GM23248 (cell line): Measurements from ENCODE around the gene FFAR2. TPM values are rescaled to one million over a fixed set of nuclear protein-coding genes. Genes with fewer than 3 reads are reported as not detected.
A peak's percentile ranks its signal among the peaks of the same experiment; 100 is the strongest.

Source experiments
- DNase-seq: peaks from one replicate; pipeline ENCODE4 v3.0.0-alpha.2; 2015
- H2AFZ ChIP-seq: fragments of 200-600 bp; sonication (generic); 2 replicates; pipeline ENCODE4 v1.6.1; 2016; ENCODE audit warnings: antibody characterized with exemption
- H3F3A ChIP-seq: fragments of 200-600 bp; sonication (generic); 2 replicates; pipeline ENCODE4 v1.6.1; 2016; ENCODE audit warnings: mild to moderate bottlenecking, antibody characterized with exemption, mixed run types; ENCODE audit not compliant: insufficient read depth
- H3K27ac ChIP-seq: fragments of 200-600 bp; sonication (generic); 2 replicates; pipeline ENCODE4 v1.5.1; 2016; ENCODE audit warnings: mild to moderate bottlenecking
- H3K27me3 ChIP-seq: fragments of 200-600 bp; sonication (generic); replicated peaks from 2 replicates; pipeline ENCODE4 v1.6.1; 2016; ENCODE audit warnings: mild to moderate bottlenecking; ENCODE audit not compliant: insufficient read depth
- H3K36me3 ChIP-seq: fragments of 200-600 bp; sonication (generic); 2 replicates; pipeline ENCODE4 v1.6.1; 2016; ENCODE audit warnings: low read depth, mild to moderate bottlenecking
- H3K4me1 ChIP-seq: fragments of 200-600 bp; sonication (generic); 2 replicates; pipeline ENCODE4 v1.6.1; 2016; ENCODE audit warnings: mild to moderate bottlenecking; ENCODE audit not compliant: insufficient read depth
- H3K4me2 ChIP-seq: fragments of 200-600 bp; sonication (generic); one replicate; pipeline ENCODE4 v1.6.1; 2016; ENCODE audit warnings: mild to moderate bottlenecking; ENCODE audit not compliant: unreplicated experiment
- H3K4me3 ChIP-seq: fragments of 200-600 bp; sonication (generic); 2 replicates; pipeline ENCODE4 v1.5.1; 2016; ENCODE audit warnings: mild to moderate bottlenecking
- H3K79me2 ChIP-seq: fragments of 200-600 bp; sonication (generic); 2 replicates; pipeline ENCODE4 v1.6.1; 2016; ENCODE audit warnings: mild to moderate bottlenecking; ENCODE audit not compliant: insufficient read depth
- H3K9ac ChIP-seq: fragments of 200-600 bp; sonication (generic); 2 replicates; pipeline ENCODE4 v1.6.1; 2016; ENCODE audit warnings: mild to moderate bottlenecking
- H3K9me2 ChIP-seq: fragments of 200-600 bp; sonication (generic); 2 replicates; pipeline ENCODE4 v1.6.1; 2016; ENCODE audit warnings: mixed run types, mild to moderate bottlenecking, moderate library complexity; ENCODE audit not compliant: insufficient read depth
- H3K9me3 ChIP-seq: fragments of 200-600 bp; sonication (generic); one replicate; pipeline ENCODE4 v1.6.1; 2017; ENCODE audit warnings: low read depth
- H4K20me1 ChIP-seq: fragments of 200-600 bp; sonication (generic); 2 replicates; pipeline ENCODE4 v1.6.0; 2016; ENCODE audit not compliant: insufficient read depth
- EZH2 ChIP-seq: fragments of 200-600 bp; sonication (generic); IDR thresholded peaks from 2 replicates; pipeline ENCODE4 v1.6.1; 2018; ENCODE audit warnings: antibody characterized with exemption, mild to moderate bottlenecking; ENCODE audit not compliant: insufficient read depth, poor library complexity, severe bottlenecking
- EZH2phosphoT487 ChIP-seq: fragments of 200-600 bp; sonication (generic); IDR thresholded peaks from 2 replicates; pipeline ENCODE4 v1.6.1; 2018; ENCODE audit warnings: antibody characterized with exemption, moderate library complexity, mild to moderate bottlenecking, low read depth; ENCODE audit not compliant: insufficient read depth
- WGBS, 2 experiments: methylation state at CpG; one replicate each; pipeline ENCODE4 v1.1.6; 2015 to 2017; ENCODE audit warnings: low lambda C conversion rate in 2 of 2, low coverage in 1 of 2; ENCODE audit errors: missing lambda C conversion rate in 2 of 2; 5-methylcytosine and 5-hydroxymethylcytosine counted together
- in situ Hi-C: fragments of 300-500 bp; cut with MboI; formaldehyde crosslinking; loops from 2 replicates; pipeline ENCODE4 v1.15.0; 2020
- polyA plus RNA-seq: library from polyadenylated mRNA; unstranded; fragments of >200 nt; fragmentation: Nextera tagmentation; extraction: Ambion mirVana; gene quantifications from 2 replicates; pipeline ENCODE4 v1.2.1, GENCODE V29; 2016
- total RNA-seq: library from RNA; depleted of rRNA; stranded (reverse); fragments of >200 nt; shearing (Covaris generic); gene quantifications from 2 replicates; pipeline ENCODE4 v1.2.3, GENCODE V29; 2014

Gene FFAR2
- total and polyA plus RNA-seq, 2 experiments from 2014 or later = not detected

- no peaks in the 10 kb centered on the region for H3F3A ChIP-seq
- H3K4me1 ChIP-seq = no peaks in the 10 kb centered on the region
- H3K27ac ChIP-seq = no peak overlapping the region
- H3K79me2 ChIP-seq = no peaks in the 10 kb centered on the region
- in situ Hi-C loops = loop anchor here (10.0 kb wide), 1 partner anchor 137 kb away; the partner anchor contains the start of gene FFAR3
- H3K9me3 ChIP-seq = no peaks in the 10 kb centered on the region
- H3K36me3 ChIP-seq = no peaks in the 10 kb centered on the region
- WGBS, 2 experiments = 59 to 60% methylated on average over 9 of the region's 9 CpGs
- TF ChIP-seq EZH2 = no peak
- no peak for TF ChIP-seq EZH2phosphoT487
- H2AFZ ChIP-seq = no peak overlapping the region
- DNase-seq = no peak
- no peak overlapping the region for H3K4me3 ChIP-seq
- no peaks in the 10 kb centered on the region for H4K20me1 ChIP-seq
- H3K9ac ChIP-seq = no peak overlapping the region
- no peaks in the 10 kb centered on the region for H3K9me2 ChIP-seq
- H3K4me2 ChIP-seq = no peak overlapping the region
- H3K27me3 ChIP-seq = peaks cover 35% of the 10 kb centered on the region
These were observed 43.8 kb downstream of the FFAR2 start for GRCh38 chr19:35491836-35492360.

- TF ChIP-seq EZH2 (no peak), EZH2phosphoT487 (no peak)
- H3K79me2 ChIP-seq = no peaks in the 10 kb centered on the region
- no peak overlapping the region for H3K9ac ChIP-seq
- no peaks in the 10 kb centered on the region for H3K36me3 ChIP-seq
- no peaks in the 10 kb centered on the region for H3F3A ChIP-seq
- H3K4me3 ChIP-seq = no peak overlapping the region
- peaks cover 31% of the 10 kb centered on the region for H3K27me3 ChIP-seq
- H3K4me2 ChIP-seq = no peak overlapping the region
- 70 to 81% methylated on average over 8 to 9 of the region's 9 CpGs for WGBS, 2 experiments
- no peak for DNase-seq
- H3K27ac ChIP-seq = no peak overlapping the region
- H3K9me2 ChIP-seq = no peaks in the 10 kb centered on the region
- no peaks in the 10 kb centered on the region for H4K20me1 ChIP-seq
- H3K4me1 ChIP-seq = no peaks in the 10 kb centered on the region
- no peaks in the 10 kb centered on the region for H3K9me3 ChIP-seq
- in situ Hi-C loops = loop anchor here (10.0 kb wide), 1 partner anchor 139 kb away; the partner anchor contains the start of gene FFAR3
- H2AFZ ChIP-seq = no peak overlapping the region
These were observed 45.9 kb downstream of the FFAR2 start for GRCh38 chr19:35493971-35494370.

- no peak overlapping the region for H3K4me3 ChIP-seq
- TF ChIP-seq EZH2phosphoT487 = no peak
- TF ChIP-seq EZH2 = no peak
- H4K20me1 ChIP-seq = no peaks in the 10 kb centered on the region
- H3K36me3 ChIP-seq = no peaks in the 10 kb centered on the region
- no peak overlapping the region for H3K4me2 ChIP-seq
- no peaks in the 10 kb centered on the region for H3K4me1 ChIP-seq
- no peaks in the 10 kb centered on the region for H3K9me3 ChIP-seq
- no peaks in the 10 kb centered on the region for H3K9me2 ChIP-seq
- H3K27ac ChIP-seq = no peak overlapping the region
- in situ Hi-C loops = loop anchor here (10.0 kb wide), 1 partner anchor 141 kb away; the partner anchor contains the start of gene FFAR3
- DNase-seq = peak; percentile 87
- H3K79me2 ChIP-seq = no peaks in the 10 kb centered on the region
- H3K27me3 ChIP-seq = peaks cover 31% of the 10 kb centered on the region; the same call in 1 of the 2 replicates
- H3K9ac ChIP-seq = no peak overlapping the region
- H3F3A ChIP-seq = no peaks in the 10 kb centered on the region
- WGBS, 2 experiments = 16% methylated on average over 30 of the region's 30 CpGs
- peak overlapping the region; percentile 39; the same call in 1 of the 2 replicates for H2AFZ ChIP-seq
These were observed 47.3 kb downstream of the FFAR2 start for GRCh38 chr19:35495107-35496064.

GRCh38 chr19:35497406-35497805, 49.3 kb downstream of the FFAR2 start:
- Histone ChIP-seq H3K4me2 (no peak overlapping the region), H2AFZ (no peak overlapping the region), H3K36me3 (no peaks in the 10 kb centered on the region), H3K4me1 (0 out of 2 replicates have a peak, but pooled peaks cover 5% of the 10 kb centered on the region), H3K9ac (no peak overlapping the region), H3K9me2 (no peaks in the 10 kb centered on the region), H3F3A (no peaks in the 10 kb centered on the region), H3K27ac (no peak overlapping the region), H3K79me2 (no peaks in the 10 kb centered on the region), H4K20me1 (no peaks in the 10 kb centered on the region), H3K9me3 (no peaks in the 10 kb centered on the region), H3K27me3 (peaks cover 17% of the 10 kb centered on the region; the same call in 1 of the 2 replicates), H3K4me3 (no peak overlapping the region)
- DNase-seq = no peak
- 46 to 51% methylated on average over 14 of the region's 14 CpGs for WGBS, 2 experiments
- in situ Hi-C loops = loop anchor here (10.0 kb wide), 1 partner anchor 143 kb away; the partner anchor contains the start of gene FFAR3
- TF ChIP-seq EZH2 (no peak), EZH2phosphoT487 (no peak)
